Measurements from ENCODE around the gene SARNP. TPM values are rescaled to one million over a fixed set of nuclear protein-coding genes. Genes with fewer than 3 reads are reported as not detected.
"Not testable (repeated sequence)": the region's sequence is repeated elsewhere in the genome, so short reads cannot be mapped to it uniquely, and the experiment has no call there.

SARNP gene, protein sequence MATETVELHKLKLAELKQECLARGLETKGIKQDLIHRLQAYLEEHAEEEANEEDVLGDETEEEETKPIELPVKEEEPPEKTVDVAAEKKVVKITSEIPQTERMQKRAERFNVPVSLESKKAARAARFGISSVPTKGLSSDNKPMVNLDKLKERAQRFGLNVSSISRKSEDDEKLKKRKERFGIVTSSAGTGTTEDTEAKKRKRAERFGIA
- polyA plus RNA-seq (2013, experiment 1 of 2; ENCODE audit: insufficient read length), result 102 TPM
- 97.0 TPM for polyA plus RNA-seq (2013, experiment 2 of 2; ENCODE audit: insufficient read length)

GRCh38 chr12:55817345-55818139 is at the start of gene SARNP, which contains the start of gene ORMDL2:
SARNP (minus strand) TSS chr12:55817724; CDS start chr12:55817701, 23 bp downstream.
ORMDL2 (plus strand) TSS chr12:55818041; CDS start chr12:55819000, 959 bp downstream.
- DNase-seq, result peak; percentile 100

GRCh38 chr12:55866454-55867004 is 49.0 kb upstream of the SARNP start:
- DNase-seq, result not testable (repeated sequence)

GRCh38 chr12:55865327-55865726 is 47.8 kb upstream of the SARNP start:
- no peak for DNase-seq

GRCh38 chr12:55862931-55863330 is 45.4 kb upstream of the SARNP start:
- not testable (repeated sequence) for DNase-seq

- no peak for DNase-seq
Measured at GRCh38 chr12:55862286-55862685, 44.8 kb upstream of the SARNP start.

- no peak for DNase-seq
Measured at GRCh38 chr12:55861871-55862270, 44.3 kb upstream of the SARNP start.

DNA sequence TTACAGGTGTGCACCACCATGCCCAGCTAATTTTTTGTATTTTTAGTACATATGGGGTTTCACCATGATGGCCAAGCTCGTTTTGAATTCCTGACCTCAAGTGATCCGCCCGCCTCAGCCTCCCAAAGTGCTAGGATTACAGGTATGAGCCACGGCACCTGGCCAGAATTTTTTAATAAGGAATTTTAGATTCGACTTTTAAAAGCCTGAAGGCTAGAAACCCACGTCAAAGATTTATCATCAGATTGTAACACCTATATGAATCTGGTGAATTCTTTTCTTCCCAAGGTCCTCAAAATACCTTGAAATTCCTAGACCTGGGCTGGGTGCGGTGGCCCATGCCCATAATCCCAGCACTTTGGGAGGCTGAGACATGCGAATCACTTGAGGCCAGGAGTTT is 43.9 kb upstream of the SARNP start:
- DNase-seq, result no peak

GRCh38 chr12:55852740-55853139 is 35.2 kb upstream of the SARNP start:
- DNase-seq, result no peak

GRCh38 chr12:55850893-55851292 is 33.4 kb upstream of the SARNP start:
- peak; percentile 36 for DNase-seq

- no peak for DNase-seq
Measured at GRCh38 chr12:55850401-55850800, 32.9 kb upstream of the SARNP start.

GRCh38 chr12:55849616-55850343 is 32.3 kb upstream of the SARNP start:
- no peak for DNase-seq

- DNase-seq, result peak; percentile 100
Measured at GRCh38 chr12:55847603-55848291, 30.2 kb upstream of the SARNP start.

DNA sequence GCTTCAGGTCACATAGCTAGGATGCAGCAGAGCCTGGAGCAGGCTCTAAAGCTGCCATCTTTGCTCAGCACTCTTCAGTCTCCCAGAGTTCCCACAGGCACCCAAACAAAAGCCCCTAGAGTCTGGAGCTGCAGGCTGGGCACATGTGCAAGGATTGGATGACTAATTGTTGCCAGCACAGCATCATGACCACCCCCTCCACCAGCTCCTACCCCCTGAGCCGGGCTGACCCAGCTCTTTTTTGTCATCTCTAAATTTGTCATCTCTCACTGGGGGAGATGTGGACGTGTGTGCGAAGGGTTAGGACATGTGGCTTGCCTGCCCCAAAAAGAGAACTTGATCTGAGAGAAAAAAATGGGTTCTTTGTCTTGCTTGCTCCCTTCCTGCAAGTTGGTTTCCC is 29.5 kb upstream of the SARNP start:
- peak; percentile 87 for DNase-seq

GRCh38 chr12:55845785-55846496 is 28.4 kb upstream of the SARNP start:
- no peak for DNase-seq

DNA sequence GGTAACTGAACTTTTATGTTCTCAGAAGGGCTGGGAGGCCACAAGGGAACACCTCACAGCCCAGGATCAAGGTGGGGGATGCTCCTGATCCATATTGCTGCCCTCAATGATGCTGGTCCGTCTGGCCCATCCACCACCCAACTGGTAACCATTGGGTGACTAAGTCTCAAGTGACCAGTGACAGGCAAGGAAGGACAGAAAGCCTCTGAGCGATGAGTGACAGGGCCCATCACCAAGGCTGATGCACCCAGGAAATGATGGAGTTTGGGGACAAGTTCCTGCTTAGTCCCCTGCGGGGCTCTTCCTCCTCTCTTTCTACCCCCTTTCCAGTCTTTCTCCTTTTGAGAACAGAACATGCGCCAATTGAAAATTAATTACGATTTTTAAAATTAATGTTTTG is 27.8 kb upstream of the SARNP start:
- no peak for DNase-seq

DNA sequence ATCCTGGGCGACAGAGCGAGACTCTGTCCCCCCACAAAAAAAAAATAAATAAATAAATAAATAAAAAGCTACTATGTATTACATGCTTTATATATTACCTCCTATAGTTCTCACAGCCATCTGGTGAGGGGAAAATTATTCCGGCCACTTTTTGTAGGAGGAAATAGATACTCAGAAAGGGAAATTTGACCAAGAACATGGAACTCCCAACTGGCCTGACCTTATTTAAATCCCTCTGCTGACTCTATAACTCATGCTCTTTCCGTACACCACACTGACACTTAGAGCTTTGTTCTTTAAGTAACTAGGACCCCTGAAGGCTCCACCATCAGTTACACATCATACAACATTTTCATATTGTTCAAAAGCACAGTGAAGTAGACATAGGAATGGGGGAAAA is 27.4 kb upstream of the SARNP start:
- DNase-seq, result no peak

DNA sequence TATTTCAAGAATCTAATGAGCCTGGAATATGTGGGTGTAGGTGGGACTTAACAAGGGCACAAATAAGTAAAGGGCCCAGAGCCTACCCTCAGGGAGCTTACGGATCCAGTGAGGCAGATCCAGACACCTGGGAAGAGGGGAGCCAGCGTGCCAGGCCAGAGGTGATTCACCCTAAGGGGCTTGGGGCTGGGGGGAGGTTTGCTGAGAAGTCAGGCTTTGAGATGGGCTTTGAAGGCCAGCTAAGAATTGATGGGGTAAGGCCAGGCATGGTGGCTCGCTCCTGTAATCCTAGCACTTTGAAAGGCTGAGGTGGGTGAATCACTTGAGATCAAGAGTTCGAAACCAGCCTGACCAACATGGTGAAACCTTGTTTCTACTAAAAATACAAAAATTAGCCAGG is 25.9 kb upstream of the SARNP start:
- no peak for DNase-seq

DNA sequence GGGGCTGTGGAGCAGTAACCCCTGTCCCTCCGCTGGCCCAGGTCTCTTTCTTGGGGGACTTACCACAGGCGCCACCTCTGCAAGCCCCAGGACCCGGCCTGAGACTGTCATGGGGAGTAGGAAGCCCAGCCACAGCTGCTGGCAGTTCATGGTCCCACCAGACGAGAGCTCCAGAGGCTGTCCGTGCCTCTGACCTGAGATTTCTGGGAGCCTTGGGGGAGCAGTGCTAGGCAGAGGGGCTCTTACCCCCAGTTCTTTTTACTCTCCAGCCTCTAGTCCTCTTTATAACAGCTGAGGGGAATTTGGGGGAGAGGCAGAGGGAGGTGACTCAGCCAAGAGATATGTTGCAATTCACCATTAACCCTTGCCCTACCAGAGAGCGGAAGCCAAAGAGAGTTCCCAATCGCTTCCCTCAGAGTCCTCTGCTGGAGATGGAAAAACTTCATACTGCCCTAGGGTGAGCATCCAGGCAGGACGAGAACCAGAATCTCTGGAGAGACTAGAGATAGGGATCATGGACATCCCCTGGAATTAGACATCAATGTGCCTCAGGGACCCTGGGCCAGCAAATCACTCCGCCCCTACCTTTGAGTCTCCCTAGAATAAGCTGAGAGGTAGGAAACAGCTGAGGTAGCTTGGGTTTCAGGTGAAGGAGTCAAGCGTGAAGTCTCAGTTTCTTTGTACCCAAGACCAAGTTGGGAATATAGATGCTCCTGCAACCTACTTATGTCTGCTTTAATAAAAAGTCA is 25.3 kb upstream of the SARNP start, which contains the start of gene MMP19:
Gene MMP19, minus strand, starts transcription at position 256 of the 749 bp plus-strand sequence. Its CDS starts 106 bp downstream, at position 150.
- DNase-seq, result peak; percentile 81

- DNase-seq, result no peak
Measured at GRCh38 chr12:55840581-55841351, 23.2 kb upstream of the SARNP start.

Measured in fibroblast of skin of abdomen (primary cell).